K562 (cell line): ENCODE measurements around the gene SMG9. TPM values are rescaled to one million over a fixed set of nuclear protein-coding genes. Genes with fewer than 3 reads are reported as not detected.

Experiments
- ARHGAP35 ChIP-seq: fragments of 450-650 bp; IDR thresholded peaks from 2 replicates; pipeline ENCODE4 v1.6.1; 2018; ENCODE audit not compliant: partially characterized antibody
- BRF2 ChIP-seq: IDR thresholded peaks from 3 replicates; pipeline ENCODE4 v1.6.1; 2011; ENCODE audit warnings: borderline replicate concordance, mild to moderate bottlenecking; ENCODE audit not compliant: insufficient read length, insufficient read depth
- FOXK1 ChIP-seq: sonication (generic); formaldehyde crosslinking; IDR thresholded peaks from 2 replicates; pipeline ENCODE4 v1.8.0; 2022; ENCODE audit warnings: missing genetic modification reagents, mild to moderate bottlenecking, borderline replicate concordance
- FOXK2 ChIP-seq, 2 experiments: fragments of 450-650 bp; IDR thresholded peaks in 1 of 2; conservative IDR thresholded peaks in 1 of 2; 2 replicates each; pipeline ENCODE4 v1.6.1; 2016; ENCODE audit warnings: low read depth in 2 of 2, mild to moderate bottlenecking in 1 of 2
- GABPA ChIP-seq: fragments of 200-800 bp; sonication (Bioruptor generic); conservative IDR thresholded peaks from 2 replicates; pipeline ENCODE4 v1.6.1; 2016; ENCODE audit warnings: low read depth, missing genetic modification characterization, missing compliant biosample characterization
- PCBP2 ChIP-seq: fragments of 200-400 bp; formaldehyde crosslinking; IDR thresholded peaks from 2 replicates; pipeline ENCODE4 v1.6.1; 2018; ENCODE audit warnings: low read length, low read depth, mild to moderate bottlenecking, moderate library complexity; ENCODE audit not compliant: poor library complexity, severe bottlenecking
- PHF21A ChIP-seq: fragments of 450-650 bp; IDR thresholded peaks from 2 replicates; pipeline ENCODE4 v1.6.1; 2017; ENCODE audit warnings: low read depth, borderline replicate concordance
- SNIP1 ChIP-seq: fragments of 450-650 bp; IDR thresholded peaks from 2 replicates; pipeline ENCODE4 v1.7.1; 2017; ENCODE audit warnings: low read depth, mild to moderate bottlenecking
- SOX6 ChIP-seq: fragments of 450-650 bp; IDR thresholded peaks from 2 replicates; pipeline ENCODE4 v1.6.1; 2014; ENCODE audit warnings: mild to moderate bottlenecking
- TARDBP ChIP-seq: fragments of 450-650 bp; IDR thresholded peaks from 2 replicates; pipeline ENCODE4 v1.6.1; 2016
- TSC22D4 ChIP-seq: fragments of 450-650 bp; IDR thresholded peaks from 2 replicates; pipeline ENCODE4 v1.6.1; 2016; ENCODE audit warnings: missing genetic modification characterization, missing biosample characterization, control low read depth
- ZNF3 ChIP-seq: fragments of 250-450 bp; sonication (Bioruptor Pico); IDR thresholded peaks from 2 replicates; pipeline ENCODE4 v1.5.0; 2021; ENCODE audit warnings: mild to moderate bottlenecking, moderate library complexity
- ZNF445 ChIP-seq: fragments of 250-450 bp; sonication (Bioruptor Pico); IDR thresholded peaks from 2 replicates; pipeline ENCODE4 v1.4.0; 2020; ENCODE audit warnings: low read depth, mild to moderate bottlenecking, moderate library complexity
- ZNF695 ChIP-seq: fragments of 450-650 bp; formaldehyde crosslinking; IDR thresholded peaks from 2 replicates; pipeline ENCODE4 v1.4.0; 2020; ENCODE audit warnings: mild to moderate bottlenecking, moderate library complexity
- ZNF75A ChIP-seq: fragments of 450-650 bp; formaldehyde crosslinking; IDR thresholded peaks from 2 replicates; pipeline ENCODE4 v1.4.0; 2020; ENCODE audit warnings: mild to moderate bottlenecking
- polyA plus RNA-seq, 8 experiments: library from polyadenylated mRNA; depleted of rRNA in 4 of 8; stranded (reverse) in 5 of 8; unstranded in 3 of 8; fragments of >200 nt; fragmentation: Nextera tagmentation in 2 of 8; fragmentation: Illumina TruSeq in 1 of 8; extraction: Ambion mirVana in 2 of 8; extraction: Trizol in 1 of 8; gene quantifications; 2 replicates each; pipeline versions ENCODE4 v1.2.1 to v1.2.3, GENCODE V29; 2011 to 2014; ENCODE audit warnings: inconsistent platforms in 1 of 8, missing spikeins in 1 of 8
- total RNA-seq, 7 experiments: library from RNA; depleted of rRNA in 6 of 7; stranded (reverse); fragments of >200 nt in 6 of 7; fragmentation: Illumina TruSeq in 2 of 7; extraction: Trizol in 2 of 7; gene quantifications; 2 replicates each; pipeline versions ENCODE4 v1.2.1 to v1.2.3, GENCODE V29; 2011 to 2021; ENCODE audit warnings: low replicate concordance in 1 of 7
- TF ChIP-seq, protein P1 (sequence below), 2 experiments: fragments of 450-650 bp; formaldehyde crosslinking in 1 of 2; IDR thresholded peaks; 2 replicates each; pipeline versions ENCODE4 v1.4.0 to v1.6.1; 2014 to 2020; ENCODE audit warnings: mild to moderate bottlenecking in 2 of 2, borderline replicate concordance in 1 of 2, low read depth in 1 of 2
- TF ChIP-seq, protein P2 (sequence below): fragments of 450-650 bp; formaldehyde crosslinking; IDR thresholded peaks from 2 replicates; pipeline ENCODE4 v1.4.0; 2022; ENCODE audit warnings: missing genetic modification characterization

Gene SMG9
- total and polyA plus RNA-seq, 9 of the 15 experiments (the other 6 are each of a cell fraction or from before 2014, with no cell fraction given) = 1.7 to 79.7 (median 40.2) TPM

- TF ChIP-seq TSC22D4 (tag) (no peak), GABPA (no peak), ZNF3 (no peak), ZNF445 (CRISPR knock-in tag) (no peak), BRF2 (no peak), SOX6 (no peak), PHF21A (no peak), FOXK1 (CRISPR knock-in tag) (no peak), FOXK2 (conservative IDR thresholded peaks at IDR 0.05 in 1 of 2, IDR thresholded peaks at IDR 0.05 in 1 of 2; ENCODE audit: low read depth in 2 of 2) (peak in 1 of 2 experiments; percentile 23; a peak in 1 of 4 replicates), ZNF75A (CRISPR knock-in tag) (no peak), SNIP1 (0 out of 2 replicates have a peak, but pooled peaks have one; percentile 33), ZNF695 (CRISPR knock-in tag) (no peak), ARHGAP35 (peak; percentile 68), PCBP2 (no peak), TARDBP (no peak)
- TF ChIP-seq, protein P1, sequence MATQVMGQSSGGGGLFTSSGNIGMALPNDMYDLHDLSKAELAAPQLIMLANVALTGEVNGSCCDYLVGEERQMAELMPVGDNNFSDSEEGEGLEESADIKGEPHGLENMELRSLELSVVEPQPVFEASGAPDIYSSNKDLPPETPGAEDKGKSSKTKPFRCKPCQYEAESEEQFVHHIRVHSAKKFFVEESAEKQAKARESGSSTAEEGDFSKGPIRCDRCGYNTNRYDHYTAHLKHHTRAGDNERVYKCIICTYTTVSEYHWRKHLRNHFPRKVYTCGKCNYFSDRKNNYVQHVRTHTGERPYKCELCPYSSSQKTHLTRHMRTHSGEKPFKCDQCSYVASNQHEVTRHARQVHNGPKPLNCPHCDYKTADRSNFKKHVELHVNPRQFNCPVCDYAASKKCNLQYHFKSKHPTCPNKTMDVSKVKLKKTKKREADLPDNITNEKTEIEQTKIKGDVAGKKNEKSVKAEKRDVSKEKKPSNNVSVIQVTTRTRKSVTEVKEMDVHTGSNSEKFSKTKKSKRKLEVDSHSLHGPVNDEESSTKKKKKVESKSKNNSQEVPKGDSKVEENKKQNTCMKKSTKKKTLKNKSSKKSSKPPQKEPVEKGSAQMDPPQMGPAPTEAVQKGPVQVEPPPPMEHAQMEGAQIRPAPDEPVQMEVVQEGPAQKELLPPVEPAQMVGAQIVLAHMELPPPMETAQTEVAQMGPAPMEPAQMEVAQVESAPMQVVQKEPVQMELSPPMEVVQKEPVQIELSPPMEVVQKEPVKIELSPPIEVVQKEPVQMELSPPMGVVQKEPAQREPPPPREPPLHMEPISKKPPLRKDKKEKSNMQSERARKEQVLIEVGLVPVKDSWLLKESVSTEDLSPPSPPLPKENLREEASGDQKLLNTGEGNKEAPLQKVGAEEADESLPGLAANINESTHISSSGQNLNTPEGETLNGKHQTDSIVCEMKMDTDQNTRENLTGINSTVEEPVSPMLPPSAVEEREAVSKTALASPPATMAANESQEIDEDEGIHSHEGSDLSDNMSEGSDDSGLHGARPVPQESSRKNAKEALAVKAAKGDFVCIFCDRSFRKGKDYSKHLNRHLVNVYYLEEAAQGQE (IDR thresholded peaks at IDR 0.05; ENCODE audit: borderline replicate concordance) = no peak
- TF ChIP-seq, protein P1 (CRISPR knock-in tag; IDR thresholded peaks at IDR 0.05; ENCODE audit: low read depth) = no peak
- TF ChIP-seq, protein P2, sequence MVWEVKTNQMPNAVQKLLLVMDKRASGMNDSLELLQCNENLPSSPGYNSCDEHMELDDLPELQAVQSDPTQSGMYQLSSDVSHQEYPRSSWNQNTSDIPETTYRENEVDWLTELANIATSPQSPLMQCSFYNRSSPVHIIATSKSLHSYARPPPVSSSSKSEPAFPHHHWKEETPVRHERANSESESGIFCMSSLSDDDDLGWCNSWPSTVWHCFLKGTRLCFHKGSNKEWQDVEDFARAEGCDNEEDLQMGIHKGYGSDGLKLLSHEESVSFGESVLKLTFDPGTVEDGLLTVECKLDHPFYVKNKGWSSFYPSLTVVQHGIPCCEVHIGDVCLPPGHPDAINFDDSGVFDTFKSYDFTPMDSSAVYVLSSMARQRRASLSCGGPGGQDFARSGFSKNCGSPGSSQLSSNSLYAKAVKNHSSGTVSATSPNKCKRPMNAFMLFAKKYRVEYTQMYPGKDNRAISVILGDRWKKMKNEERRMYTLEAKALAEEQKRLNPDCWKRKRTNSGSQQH (CRISPR knock-in tag) = peak; percentile 80; the same call in 1 of the 2 replicates
Observed at GRCh38 chr19:43783636-43784035, 28.9 kb upstream of the SMG9 start (continued).
